HG03095 (cell line): ENCODE data around the gene NXN.

ENCODE experiments used
- ATAC-seq: cut with Tn5 transposase; IDR thresholded peaks from one replicate; pipeline ENCODE4 v1.9.1; 2021; ENCODE audit warnings: moderate library complexity; ENCODE audit not compliant: unreplicated experiment

NXN gene

DNA sequence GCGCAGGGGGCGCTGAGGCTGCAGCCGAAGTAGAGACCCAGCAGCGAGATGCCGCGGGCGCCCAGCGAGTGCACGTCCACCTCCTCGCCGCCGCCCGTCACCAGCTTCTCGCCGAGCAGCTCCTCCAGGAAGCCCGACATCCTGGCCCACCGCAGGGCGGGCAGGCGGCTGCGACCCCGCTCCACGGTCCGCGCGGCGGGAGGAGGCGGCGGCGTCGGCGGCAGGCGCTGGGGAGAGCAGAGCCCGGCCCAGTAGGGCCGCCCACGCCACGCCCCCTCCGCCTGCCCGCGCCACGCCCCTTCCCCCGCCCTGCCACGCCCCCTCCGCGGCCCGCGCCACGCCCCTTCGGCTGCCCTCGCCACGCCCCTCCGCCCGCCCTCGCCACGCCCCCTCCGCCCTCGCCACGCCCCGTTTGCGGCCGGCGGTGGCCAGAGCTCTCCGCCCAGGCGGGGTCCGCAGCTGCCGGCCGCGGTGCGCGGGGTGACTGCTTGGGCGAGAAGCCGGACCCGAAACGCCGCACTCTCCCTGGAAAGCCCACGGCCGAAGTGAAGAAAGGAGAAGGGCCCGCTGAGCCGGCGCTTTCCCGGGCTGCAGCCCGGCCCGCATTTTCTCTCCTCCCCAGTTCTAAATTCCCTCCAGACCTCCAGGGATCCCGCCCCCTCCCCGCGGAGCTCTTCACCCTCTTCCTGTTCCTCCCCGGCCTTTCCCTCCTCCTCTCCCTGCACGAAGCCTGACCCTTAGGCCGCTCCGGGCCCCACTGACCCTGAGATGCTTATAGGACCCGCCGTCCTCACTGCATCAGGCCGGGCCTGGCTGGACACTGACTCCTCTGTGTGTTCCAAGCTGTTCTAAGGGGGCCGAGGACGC lies at the start of gene NXN:
NXN (minus strand) TSS at position 238 of the 867 bp plus-strand sequence.
- peak; percentile 53 for ATAC-seq

GRCh38 chr17:1027044-1027443 lies 47.5 kb upstream of the NXN start:
- ATAC-seq = no peak

- no peak for ATAC-seq
Observed at GRCh38 chr17:1026599-1026975, 47.0 kb upstream of the NXN start.

DNA sequence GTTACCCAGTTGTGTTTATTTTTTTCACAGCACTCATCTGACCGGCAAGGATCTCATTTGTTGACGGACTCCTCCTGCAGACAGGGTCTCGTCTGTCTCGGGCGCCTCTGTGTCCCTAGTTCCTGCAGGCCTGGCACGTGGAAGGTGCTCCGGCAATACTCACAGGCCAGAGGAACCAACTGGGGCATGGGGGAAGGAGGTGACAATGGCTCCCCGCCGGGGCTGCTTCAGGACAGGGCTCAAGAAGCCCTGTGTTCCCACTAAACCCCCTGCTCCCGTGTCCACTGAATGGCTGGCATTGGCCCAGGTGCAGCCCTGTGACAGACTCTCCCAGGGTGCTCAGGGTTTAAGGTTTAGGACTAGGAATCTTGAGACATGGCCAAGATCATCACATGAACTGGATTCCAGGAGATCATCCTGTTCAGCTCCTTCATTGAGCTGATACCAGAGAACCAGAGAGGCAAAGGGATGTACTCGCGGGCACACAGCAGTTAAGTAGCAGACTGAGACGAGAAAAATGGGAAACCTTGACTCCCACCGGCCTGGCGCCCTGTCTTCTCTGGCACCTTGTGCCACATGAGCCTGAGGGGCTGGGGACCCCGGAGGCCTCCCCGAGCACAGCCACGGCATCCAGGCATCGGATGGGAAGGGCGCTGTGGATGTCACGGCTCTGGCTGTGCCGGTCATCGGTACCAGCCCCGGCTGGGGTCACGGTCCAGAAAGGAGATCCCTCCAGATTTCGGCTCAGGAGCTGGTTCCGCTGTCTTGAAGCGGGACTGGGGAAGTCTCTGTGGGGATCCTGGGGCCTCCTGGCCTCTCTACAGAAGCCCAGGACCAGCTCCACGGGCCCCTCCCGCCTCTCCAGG lies 46.4 kb upstream of the NXN start:
- ATAC-seq = no peak

GRCh38 chr17:1024076-1024475 lies 44.5 kb upstream of the NXN start:
- ATAC-seq = no peak

- ATAC-seq = no peak
Observed at GRCh38 chr17:1022278-1023024, 42.9 kb upstream of the NXN start.

GRCh38 chr17:1021147-1021546 lies 41.6 kb upstream of the NXN start:
- ATAC-seq = no peak

DNA sequence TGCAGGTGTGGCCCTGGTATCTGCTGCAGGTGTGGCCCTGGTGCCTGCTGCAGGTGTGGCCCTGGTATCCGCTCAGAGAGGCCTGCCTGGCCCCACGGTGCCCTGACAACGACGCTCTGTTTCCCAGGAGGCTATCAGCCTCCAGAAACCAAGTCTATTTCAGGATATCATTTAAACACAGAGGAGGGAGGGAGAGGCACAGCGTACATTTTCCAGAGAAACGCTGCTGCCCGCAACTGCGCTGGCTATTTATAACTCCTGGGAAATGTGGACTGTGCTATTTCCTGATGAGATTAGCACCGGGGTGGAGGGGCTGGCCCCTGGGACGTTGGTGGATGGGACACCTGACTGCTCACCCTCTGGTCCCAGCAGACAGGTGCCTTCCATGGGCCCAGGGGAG lies 39.9 kb upstream of the NXN start:
- ATAC-seq = no peak

GRCh38 chr17:1018547-1018946 lies 39.0 kb upstream of the NXN start:
- ATAC-seq = no peak

DNA sequence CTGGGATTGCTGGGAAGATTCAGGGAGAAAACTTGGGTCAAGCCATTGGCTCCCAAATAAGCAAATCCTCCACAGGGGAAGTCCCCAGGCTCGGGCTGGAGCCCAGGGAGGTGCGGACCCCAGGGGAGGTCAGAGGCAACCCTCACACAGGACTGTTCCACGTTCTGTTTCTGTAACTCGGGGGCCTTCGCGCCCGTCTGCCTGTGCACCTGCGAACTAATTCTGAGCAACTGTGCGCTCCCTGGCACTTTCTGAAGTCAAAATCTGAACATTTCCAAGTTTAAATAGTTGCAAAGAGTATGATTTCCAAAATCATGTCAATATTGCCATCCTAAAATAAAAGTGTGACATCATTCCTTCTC lies 34.1 kb upstream of the NXN start:
- ATAC-seq = no peak

DNA sequence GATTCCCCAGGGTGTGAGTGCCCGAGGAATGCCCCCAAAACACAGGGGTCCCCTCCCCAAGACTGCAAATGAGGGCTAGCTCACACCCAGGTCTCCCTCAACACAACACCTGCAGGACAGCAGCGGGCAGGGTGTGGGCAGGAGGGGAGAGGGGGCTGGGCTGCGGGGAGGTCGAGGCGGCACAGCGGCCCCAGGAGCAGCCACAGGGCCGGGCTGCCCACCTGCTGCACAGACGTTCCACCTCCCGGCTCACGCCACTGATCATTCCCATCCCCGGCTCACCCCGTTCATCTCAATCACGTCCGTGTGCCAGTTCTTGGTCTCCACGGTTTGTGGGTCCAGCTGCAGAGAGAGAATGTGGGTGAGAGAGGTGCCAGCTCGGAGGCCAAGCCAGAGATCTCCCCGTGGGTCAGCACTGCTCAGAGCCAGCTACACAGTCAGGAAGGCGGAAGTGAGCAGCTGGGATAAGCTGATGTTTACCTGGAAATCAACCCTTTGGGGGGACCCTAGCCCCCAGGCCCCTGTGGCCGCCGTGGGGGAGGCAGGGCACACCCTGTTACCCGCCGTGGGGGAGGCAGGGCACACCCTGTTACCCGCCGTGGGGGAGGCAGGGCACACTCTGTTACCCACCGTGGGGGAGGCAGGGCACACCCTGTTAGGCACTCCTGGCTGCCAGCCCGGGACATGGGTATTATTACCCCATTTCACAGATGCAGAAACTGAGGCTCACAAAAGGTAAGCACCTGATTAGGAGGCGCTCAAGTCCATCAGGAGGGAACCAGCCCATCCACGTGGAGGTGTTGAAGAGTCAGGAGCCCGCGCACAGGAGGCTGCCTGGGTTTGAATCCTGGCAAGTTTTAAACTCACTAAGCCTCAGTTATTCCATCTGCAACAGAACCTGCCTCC lies 33.5 kb upstream of the NXN start:
- no peak for ATAC-seq

DNA sequence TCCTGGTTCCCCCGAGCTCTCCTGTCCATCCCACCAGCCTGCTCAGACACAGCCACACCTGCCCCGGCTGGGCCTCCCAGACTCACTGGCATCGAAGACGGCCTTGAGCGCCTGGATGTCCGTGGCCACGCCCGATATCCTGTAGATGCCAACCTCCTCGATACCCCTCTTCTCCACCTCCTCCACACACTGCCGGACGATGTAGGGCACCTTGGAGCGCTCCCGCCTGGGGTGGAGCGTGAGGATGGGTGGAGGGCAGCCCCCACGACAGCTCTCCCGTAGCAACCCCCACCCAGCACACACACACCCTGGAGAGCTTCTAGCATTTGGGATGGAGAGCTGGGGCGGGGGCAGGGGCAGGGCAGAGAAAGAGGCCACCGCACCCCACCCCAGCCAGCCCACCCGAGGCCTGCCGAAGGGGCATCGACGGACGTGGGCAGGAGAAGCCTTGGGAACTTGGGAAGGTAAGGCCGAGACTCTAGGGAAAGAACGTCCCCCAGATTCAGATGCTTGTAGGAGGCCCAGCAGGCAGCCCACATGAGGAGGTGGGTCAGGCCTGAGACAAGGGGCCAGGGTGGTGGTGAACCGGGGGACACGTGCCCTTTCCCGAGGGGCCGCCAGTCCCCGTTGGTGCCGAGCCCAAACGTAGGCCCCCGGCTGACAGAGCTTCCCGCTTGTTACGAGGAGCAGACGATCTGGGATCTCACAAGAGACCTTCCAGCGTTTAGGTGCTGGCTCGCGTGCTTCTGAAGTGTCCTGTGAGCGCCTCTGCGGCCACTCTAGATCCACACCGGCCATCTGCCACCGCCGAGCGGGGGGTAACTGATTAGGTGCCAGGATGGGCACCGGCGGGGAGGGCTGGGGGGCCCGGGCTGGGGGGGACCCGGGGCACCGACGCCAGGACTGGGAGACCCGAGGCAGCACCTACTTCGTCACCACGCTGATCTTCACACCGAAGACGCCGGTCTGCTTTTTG lies 32.5 kb upstream of the NXN start:
- ATAC-seq = no peak

- no peak for ATAC-seq
Observed at GRCh38 chr17:1011138-1011537, 31.6 kb upstream of the NXN start.

DNA sequence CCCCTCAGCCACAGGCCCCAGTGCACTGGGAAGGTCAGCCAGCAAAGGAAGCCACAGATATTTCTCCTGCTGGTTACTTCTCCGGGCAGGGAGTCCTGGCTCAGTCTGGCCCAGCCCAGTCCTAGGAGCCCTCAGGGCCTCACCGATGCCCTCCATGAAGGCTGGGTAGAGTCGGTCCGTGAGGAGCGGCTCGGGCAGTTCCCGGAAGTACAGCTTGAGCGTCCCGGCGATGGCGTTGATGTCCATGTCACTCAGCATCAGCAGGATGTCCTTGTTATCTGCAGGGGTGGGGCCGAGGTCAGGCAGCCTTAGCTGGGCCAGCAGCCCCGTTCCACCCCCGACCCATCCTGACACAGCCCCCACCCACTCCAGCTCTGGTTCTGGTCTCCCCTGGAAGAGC lies 31.0 kb upstream of the NXN start:
- no peak for ATAC-seq

- no peak for ATAC-seq
Observed at GRCh38 chr17:1010086-1010450, 30.5 kb upstream of the NXN start.

DNA sequence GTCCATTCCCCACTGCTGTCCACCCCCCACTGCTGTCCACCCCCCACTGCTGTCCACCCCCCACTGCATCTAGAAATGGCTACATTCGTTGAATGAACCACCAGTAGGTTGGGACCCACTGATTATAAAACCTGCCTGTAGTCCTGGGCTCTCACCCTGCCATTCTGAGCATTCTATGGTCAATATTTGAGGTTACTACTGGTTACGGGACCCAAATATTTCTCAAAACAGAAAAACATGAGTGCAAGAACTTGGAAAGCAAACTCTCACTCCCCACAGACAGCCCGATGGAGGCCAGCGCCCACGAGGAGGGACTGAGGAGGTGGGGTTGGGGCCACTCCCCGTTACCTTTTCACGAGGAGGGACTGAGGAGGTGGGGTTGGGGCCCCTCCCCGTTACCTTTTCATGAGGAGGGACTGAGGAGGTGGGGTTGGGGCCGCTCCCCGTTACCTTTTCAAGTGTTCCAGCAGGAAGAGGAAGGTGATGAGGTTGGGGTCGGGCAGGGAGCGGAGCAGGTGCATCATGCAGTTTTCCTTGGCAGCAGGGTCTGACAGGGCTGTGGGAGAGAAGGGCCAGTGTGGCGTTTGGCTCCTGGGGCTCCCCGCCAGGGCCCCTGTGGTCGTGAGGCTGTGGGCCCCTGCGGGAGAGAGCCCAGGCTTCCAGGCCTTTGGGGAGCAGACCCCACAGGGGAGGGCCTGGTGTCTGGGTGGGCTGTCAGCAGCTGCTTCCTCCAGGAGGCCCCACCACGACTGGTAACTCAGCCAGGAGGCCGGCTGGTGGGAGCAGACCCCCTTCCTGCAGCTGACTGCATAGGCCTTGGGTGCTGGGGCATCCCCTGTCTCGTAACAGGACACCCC lies 29.9 kb upstream of the NXN start:
- ATAC-seq = no peak

GRCh38 chr17:1008008-1008761 lies 28.6 kb upstream of the NXN start:
- ATAC-seq = no peak
